HG03135 (cell line): ENCODE results near the gene FHL1.
"Not testable (repeated sequence)": the region's sequence is repeated elsewhere in the genome, so short reads cannot be mapped to it uniquely, and the experiment has no call there.

Experiments used
- ATAC-seq: cut with Tn5 transposase; IDR thresholded peaks from one replicate; pipeline ENCODE4 v1.9.1; 2021; ENCODE audit warnings: mild to moderate bottlenecking, moderate library complexity; ENCODE audit not compliant: unreplicated experiment

Gene FHL1

DNA sequence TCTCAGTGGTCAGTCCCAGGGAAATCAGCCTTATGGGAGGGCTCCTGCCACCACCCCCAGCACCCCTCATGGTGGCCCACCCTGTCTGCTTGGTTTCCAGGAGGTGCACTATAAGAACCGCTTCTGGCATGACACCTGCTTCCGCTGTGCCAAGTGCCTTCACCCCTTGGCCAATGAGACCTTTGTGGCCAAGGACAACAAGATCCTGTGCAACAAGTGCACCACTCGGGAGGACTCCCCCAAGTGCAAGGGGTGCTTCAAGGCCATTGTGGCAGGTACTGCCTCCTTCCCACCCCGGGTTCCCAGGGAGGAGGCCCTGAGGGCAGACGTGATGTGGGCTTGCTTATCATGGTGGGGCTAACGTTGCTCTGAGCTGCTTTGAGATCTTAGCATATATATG lies 59.6 kb downstream of the FHL1 start:
- no peak for ATAC-seq

DNA sequence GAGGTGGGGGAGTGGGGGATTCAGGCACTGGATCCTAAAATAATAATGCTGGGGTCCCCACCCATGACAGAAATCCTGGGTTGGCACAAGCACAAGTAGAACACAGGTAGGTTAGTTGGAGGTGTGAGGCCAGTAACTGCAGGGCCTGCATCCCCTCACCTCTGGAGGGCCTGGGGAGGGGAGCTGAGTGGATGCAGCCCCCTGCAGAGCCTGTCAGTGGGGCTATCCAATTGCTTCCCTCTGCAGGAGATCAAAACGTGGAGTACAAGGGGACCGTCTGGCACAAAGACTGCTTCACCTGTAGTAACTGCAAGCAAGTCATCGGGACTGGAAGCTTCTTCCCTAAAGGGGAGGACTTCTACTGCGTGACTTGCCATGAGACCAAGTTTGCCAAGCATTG lies 60.2 kb downstream of the FHL1 start:
- no peak for ATAC-seq

DNA sequence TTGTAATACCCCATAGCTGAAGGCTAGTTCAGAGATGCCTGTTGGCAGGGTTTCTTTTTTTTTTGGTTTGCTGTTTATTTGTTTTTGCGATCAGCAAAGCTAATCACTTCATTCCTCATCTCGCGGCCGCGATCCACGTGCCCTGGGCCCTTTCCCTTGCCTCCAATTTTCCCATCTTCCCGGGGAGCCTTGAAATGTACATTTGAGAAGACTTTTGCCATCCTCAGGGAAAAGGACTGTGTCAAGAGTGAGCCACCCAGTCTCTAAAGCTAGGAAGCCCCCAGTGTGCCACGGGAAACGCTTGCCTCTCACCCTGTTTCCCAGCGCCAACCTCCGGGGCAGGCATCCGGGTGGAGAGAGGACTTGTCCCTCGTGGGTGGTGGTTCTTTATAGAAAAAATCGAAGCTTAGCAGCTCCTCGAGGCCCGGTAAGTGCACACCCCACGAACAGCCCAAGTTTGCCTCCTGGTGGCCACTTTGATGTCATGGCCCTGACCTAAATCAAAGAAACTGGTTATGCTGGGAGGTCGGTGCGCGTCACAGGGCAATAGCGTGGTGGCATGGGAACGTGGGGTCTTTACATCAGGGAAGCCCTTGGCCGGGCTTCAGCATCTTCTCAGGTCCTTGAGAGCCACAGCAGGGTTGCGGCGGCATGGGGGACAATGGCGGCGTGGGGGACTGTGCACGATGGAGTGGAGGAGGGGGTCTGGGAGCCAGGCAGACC lies 61.8 kb downstream of the FHL1 start:
- no peak for ATAC-seq

DNA sequence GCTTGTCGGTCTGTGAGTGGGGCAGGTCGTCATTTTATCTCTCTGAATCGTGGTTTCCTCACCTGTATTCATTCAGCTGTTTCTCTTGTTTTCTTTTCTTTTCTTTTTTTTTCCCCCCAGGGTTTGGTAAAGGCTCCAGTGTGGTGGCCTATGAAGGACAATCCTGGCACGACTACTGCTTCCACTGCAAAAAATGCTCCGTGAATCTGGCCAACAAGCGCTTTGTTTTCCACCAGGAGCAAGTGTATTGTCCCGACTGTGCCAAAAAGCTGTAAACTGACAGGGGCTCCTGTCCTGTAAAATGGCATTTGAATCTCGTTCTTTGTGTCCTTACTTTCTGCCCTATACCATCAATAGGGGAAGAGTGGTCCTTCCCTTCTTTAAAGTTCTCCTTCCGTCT lies 62.4 kb downstream of the FHL1 start:
- ATAC-seq: no peak

DNA sequence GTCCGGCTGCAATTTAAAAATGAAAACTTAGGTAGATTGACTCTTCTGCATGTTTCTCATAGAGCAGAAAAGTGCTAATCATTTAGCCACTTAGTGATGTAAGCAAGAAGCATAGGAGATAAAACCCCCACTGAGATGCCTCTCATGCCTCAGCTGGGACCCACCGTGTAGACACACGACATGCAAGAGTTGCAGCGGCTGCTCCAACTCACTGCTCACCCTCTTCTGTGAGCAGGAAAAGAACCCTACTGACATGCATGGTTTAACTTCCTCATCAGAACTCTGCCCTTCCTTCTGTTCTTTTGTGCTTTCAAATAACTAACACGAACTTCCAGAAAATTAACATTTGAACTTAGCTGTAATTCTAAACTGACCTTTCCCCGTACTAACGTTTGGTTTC lies 62.9 kb downstream of the FHL1 start:
- ATAC-seq: no peak

DNA sequence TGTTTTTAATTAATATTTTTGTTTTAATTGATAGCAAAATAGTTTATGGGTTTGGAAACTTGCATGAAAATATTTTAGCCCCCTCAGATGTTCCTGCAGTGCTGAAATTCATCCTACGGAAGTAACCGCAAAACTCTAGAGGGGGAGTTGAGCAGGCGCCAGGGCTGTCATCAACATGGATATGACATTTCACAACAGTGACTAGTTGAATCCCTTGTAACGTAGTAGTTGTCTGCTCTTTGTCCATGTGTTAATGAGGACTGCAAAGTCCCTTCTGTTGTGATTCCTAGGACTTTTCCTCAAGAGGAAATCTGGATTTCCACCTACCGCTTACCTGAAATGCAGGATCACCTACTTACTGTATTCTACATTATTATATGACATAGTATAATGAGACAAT lies 63.5 kb downstream of the FHL1 start:
- ATAC-seq: no peak

DNA sequence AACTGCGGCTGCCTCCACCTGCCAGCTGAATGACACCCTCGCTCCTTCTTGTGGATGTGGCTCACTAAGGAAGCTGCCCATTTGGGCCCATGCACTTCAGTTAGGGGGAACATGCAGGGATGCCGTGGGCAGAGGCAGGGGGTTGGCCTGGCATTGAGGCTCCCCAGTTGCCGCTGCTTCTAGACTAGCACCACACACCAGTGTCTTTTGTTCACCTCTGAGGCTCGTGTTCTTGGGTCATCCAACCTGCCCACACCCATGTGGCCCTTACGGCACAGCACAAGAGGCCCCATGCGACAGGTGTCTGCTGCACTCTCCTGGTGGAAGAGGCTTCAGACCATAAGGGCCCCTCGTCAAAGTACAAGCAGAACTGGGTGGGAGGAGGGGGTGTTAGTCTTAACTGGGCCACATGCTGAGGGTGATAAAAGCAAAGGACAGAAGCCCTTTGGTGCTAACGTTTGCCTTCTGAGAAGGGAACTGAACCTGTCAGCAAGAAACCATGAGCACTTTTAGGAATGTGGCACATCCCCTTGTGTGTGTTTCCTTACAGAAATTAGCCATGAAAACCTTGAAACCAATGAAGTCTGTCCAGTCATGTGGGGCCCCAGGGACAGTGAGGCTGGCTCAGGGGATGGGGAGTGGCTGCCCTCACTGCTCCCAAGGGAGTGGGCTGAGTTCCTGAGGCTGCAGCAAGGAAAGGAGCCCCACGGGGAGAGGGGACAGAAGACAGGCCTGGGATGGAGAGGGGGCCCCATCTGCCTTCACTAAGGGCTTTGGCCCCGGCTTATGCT lies 64.6 kb downstream of the FHL1 start:
- no peak for ATAC-seq

DNA sequence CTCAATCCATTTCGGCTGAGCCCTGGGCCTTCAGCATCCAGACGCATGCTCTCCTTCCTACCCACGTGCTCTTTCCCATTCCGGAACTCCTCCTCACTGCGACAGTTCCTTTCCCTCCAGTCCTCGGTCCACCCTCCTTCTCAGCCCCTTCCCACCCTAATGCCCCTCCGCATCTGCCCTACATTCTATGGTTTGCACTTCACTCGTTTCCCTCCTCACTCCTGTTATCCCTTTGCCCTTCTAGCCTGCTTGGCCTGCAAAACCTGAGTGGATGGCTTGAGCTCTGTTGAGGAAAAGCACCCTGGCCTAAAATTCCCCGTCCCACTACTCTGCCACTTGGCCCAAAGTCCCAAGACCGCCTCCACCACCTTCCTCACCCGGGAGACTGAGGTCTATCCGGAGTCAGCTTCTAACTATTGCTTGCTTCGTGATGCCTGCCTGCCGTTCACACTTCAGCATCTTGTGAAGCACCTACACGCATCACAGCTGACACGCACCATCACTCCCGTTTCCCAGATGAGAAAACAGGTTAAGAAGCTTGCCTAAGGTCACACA lies 65.3 kb downstream of the FHL1 start:
- ATAC-seq: no peak

DNA sequence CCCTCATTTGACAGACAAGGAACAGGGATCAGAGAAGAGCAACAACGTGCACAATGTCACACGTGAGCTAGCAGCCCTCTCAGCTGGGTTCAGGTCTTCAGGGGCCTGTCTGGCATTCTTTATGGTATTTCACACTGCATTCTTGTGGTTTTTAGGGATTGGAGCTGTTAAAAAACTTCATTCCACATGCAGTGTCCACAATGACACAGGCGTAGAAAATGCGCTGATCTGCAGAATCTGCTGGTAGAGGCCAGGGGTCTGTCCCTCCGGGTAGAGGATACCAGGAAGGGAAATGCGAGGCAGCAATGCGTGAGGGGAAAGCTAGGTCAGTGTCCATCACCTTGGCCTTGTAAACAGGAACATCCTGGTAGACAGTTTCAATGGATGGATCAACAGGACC lies 67.2 kb downstream of the FHL1 start:
- ATAC-seq: no peak

DNA sequence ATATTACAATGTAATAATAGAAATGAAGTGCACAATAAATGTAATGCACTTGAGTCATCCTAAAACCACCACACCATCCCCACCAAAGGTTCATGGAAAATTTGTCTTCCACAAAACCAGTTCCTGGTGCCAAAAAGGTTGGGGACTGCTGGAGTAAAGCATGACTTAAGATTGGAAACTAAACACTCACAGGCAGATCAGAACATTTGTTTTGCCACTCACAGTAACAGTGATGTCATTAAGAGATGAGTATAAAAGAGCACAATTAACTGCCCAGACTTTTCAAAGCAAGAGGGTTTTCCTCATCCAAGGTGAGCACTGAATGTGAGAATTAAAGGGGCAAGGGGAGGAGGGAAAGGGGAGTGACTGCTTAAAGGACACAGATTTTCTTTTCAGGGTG lies 68.2 kb downstream of the FHL1 start:
- no peak for ATAC-seq

DNA sequence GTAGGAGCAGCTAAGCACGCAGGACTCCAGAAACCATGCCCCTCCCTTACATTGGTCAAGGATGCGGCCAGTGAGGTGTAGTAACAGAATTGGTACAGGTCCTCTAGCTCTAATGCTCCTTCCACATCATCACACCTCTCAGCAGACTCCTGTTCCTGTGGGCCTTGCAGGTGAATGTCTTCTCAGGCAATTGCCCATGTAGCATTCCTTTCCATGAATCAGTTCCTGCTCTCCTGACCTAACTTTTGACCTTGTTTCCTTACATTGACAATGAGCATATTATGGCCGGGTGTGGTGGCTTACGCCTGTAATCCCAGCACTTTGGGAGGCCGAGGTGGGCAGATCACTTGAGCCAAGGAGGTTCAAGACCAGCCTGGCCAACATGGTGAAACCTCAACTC lies 72.6 kb downstream of the FHL1 start:
- ATAC-seq: no peak

DNA sequence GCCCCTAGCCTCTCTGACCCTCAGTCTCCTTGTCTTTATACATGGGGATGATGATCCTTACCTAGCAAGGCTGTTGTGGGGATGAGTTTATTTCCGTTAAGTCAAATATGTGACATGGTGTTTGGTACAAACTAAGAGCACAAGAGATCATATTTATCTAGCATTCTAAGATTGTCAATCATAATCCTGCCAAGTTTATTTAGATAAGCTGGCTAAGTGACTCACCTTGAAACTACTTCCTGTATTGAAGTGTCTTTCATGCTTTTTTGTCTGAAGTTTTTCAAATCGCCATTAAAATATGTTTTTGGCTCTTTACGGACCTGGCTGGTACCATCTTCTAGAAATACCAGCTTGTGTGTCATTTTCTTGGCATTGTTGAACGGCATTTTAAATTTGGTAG lies 73.2 kb downstream of the FHL1 start:
- ATAC-seq: no peak

DNA sequence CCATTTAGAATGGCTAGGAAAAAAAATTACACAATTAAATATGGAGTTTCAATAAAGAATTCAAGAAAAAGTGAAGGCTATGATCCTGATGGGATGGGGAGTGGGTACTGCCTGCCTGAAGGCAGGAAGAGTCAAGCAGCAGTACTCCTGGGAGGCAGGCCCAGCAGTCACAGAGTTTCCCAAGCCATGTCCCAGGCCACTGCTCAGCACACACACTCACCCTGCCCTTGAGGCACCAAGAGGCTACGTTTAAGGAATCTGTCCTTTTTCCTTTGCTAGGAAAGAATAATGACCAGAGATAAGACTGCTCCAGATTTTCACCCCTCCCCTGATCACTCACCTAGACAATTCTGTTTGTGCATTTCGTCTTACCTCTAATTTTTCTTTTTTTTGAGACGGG lies 73.6 kb downstream of the FHL1 start:
- ATAC-seq: no peak

DNA sequence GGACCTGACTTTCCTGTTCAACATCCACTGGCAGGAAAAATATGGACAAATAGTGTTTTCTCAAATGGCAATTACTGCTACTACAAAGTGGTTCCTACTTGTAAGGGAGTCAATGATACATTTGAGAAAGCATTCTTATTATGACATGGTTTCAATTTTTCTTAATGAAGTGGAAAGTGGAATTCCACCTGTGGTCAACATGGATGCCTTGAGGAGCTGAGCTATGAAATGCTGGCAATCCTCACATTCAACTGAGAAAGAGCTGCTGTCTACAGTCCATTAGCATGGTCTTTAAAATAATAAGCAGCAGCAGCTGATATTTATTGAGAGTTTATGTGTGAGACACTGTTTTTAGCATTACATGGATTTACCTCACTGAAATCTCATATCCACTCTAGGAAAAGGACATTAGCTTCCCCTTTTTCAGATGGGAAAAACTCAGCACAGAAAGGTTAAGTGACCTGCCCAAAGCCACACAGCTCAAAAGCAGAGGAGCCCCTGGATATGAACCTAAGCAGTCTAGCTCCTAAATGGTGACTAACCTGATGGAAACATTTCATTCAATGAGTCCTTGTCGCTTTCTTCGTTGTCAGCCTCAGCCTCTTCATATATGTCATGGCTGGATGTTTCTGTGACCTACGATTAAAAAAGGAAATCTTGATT lies 74.6 kb downstream of the FHL1 start:
- no peak for ATAC-seq

DNA sequence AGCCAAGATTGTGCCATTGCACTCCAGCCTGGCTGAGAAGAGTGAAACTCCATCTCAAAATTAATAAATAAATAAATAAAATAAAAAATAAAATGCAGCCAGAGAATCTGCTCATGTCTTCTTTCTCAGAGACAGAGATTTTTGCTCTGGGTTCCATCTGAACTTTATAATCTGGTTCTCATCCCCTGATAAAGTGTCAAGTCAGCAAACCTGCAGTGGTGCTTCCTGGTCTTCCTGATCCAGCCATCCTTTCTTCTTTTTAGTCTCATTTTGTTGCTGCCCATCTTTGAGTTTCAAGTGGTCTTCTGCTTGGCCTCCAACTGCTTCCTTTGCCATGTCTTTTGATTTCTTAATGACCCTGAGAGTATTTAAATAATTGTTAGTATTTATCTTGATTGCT lies 79.7 kb downstream of the FHL1 start:
- ATAC-seq: no peak

DNA sequence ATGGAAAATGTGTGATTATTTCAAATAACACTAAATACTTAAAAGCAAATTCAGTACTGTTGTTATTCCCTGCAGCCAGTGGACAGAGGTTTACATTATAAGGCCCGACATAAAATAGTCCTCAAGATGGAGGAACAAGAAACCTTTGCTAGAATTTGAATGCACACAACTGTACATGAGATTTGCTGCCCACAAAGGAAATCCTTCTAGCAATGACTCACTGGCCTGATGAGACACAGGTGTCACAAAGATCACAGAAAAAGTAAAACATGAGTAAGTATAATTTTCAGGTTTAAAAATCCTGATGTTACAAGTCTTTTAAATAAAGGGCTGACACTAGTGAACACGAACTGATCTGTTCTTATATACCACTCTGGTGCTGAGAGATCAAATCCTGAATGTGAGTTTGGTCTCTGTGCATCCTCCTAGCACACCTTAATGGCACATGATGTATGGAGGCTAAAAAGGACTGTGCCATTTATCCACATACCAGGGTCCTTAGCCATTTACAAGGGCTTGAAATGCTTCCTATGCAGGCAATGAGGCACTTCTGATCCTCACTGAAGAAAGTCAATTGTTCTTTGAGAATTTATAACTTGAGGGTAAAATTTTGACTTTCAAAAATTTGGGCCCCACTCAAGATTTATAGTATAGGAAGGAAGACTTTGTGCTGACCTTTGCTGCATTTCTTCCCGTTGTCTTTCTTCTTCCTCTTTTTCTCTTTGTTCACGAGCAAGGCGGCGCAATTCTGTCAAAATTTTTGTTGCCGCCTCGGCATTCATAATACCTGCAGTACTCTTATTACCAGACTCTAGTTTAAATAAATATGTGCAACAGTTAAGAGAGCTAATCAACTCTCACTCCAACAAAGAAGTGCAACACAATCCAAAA lies 80.9 kb downstream of the FHL1 start:
- ATAC-seq: peak; percentile 37

DNA sequence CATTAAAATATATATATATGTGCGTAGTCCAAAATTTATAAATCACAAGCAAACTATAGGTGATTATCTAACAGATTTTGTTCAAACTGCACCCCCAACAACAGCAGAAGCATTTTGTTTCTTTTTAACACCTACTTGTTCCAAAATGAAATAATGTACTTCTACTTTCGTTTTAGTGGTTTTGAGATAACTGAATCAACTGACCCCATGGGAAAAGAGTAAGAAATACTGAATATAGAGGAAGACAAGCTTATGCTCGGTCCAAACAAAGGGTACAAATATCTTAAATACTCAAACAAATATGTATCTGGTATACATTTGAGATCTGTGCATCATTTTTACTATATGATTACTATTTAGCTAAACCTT lies 81.5 kb downstream of the FHL1 start:
- ATAC-seq: peak; percentile 53

DNA sequence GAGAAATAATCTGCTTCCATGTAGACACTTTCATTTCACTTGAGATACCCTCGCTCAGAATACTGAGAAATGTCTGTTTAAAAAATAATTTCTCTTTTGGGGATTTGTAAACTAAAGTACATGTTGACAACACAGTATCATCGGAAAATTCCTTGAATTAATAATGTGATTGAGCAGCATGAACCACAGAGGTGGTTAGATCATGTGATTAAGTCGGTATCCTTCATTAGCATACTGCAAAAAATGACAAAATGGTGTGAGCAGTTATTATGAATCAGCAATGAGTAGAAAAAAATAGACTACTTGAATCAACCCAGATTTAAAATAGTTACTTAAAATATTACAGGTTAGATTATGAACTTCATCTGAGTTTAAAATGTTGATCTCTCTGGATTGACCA lies 89.7 kb downstream of the FHL1 start:
- ATAC-seq: no peak

DNA sequence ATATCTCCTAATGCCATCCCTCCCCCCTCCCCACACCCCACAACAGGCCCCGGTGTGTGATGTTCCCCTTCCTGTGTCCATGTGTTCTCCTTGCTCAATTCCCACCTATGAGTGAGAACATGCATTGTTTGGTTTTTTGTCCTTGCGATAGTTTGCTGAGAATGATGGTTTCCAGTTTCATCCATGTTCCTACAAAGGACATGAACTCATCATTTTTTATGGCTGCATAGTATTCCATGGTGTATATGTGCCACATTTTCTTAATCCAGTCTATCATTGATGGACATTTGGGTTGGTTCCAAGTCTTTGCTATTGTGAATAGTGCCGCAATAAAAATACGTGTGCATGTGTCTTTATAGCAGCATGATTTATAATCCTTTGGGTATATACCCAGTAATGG lies 90.5 kb downstream of the FHL1 start:
- not testable (repeated sequence) for ATAC-seq

DNA sequence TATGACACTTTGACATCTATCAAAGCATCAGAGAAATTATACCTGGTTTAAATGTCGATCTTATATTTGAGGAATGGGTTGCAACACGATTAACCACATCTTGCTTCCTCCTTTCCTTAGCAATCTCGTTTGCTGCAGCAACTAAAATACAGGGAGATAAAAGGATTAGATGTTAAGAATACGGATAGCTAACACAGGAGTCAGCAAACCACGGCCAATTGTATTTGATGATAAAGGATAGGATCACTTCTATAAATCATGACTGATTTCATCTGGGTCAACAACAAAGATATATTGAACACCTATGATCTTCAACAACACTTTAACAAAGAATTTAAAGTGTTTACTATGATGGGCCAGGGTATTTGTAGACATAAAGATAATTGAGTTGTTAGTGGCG lies 98.9 kb downstream of the FHL1 start:
- ATAC-seq: no peak
